Frontal cortex (tissue), 4 donors: ENCODE data around the gene CDK13. TPM values are rescaled to one million over a fixed set of nuclear protein-coding genes. Genes with fewer than 3 reads are reported as not detected.
"Not testable (repeated sequence)": the region's sequence is repeated elsewhere in the genome, so short reads cannot be mapped to it uniquely, and the experiment has no call there.

Experiments used
- DNase-seq, 2 donors: peaks; one replicate each; pipeline ENCODE4 v3.0.0; 2012; ENCODE audit warnings: low spot score in 2 of 2
- FAIRE-seq: peaks from 2 replicates; lab custom pipeline; 2012; peaks lifted over from hg19 to GRCh38; lab: Jason Lieb, UNC
- small RNA-seq: library from RNA; depleted of rRNA; stranded (forward); fragments of <200 nt; gene quantifications from one replicate; pipeline ENCODE3, GENCODE V24; 2014
- total RNA-seq: library from RNA; depleted of rRNA; stranded (reverse); fragments of >200 nt; gene quantifications from one replicate; pipeline ENCODE4 v1.2.3, GENCODE V29; 2014
- donor health status: control.
- donor health status: control.
- donor health status: control.

CDK13 gene
- total RNA-seq, 1 donor from 2014 or later = 133 TPM

DNA sequence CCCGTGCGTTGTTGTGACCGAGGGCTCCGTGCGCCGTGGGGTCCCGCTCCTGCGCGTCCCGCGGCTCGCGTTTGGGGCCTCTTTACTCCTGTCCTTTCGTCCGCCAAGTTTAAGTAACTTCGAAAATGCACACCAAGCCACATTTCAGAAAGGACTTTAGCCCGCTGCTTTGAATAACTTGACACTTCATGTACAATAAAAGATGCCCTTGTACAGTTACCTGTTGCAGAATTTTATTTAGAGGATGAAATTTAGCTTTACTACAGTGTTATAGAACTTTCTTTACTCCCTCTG lies 185.2 kb downstream of the CDK13 start:
- FAIRE-seq (no peak), DNase-seq (no peak)

DNA sequence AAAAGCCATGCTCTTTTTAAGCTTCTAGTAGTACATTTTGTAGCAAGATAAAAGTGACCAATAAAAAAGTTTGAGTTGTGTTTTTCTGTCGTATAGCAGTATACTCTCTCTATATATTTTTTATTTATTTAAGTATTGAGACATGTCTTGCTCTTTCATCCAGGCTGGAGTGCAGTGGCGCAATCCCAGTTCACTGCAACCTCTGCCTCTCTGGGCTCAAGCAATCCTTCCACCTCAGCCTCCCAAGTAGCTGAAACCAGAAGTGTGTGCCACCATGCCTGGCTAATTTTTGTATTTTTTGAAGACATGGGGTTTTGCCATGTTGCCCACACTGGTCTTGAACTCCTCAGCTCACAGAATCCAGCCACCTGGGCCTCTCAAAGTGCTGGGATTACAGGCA lies 187.5 kb downstream of the CDK13 start:
- no peak for FAIRE-seq
- no peak for DNase-seq

- DNase-seq (no peak), FAIRE-seq (no peak)
These were observed 188.9 kb downstream of the CDK13 start for GRCh38 chr7:40138973-40139372.

GRCh38 chr7:40139891-40140290 lies 189.8 kb downstream of the CDK13 start:
- DNase-seq, FAIRE-seq: not testable (repeated sequence)

DNA sequence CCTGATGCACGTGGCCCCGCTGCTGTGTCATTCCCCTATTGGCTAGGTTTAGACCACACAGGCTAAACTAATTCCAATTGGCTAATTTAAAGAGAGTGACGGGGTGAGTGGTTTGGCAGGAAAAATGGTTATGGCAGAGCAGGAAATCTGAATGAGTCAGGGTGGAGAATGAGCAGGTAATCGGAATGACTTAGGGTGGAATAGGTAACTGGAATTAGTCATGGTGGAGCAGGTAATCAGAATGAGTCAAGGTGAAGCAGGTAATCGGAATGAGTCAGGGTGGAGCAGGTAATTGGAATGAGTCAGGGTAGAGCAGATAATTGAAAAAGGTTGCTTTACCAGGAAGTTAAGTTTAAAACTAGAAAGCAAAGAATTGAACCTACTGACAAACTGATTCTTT lies 191.9 kb downstream of the CDK13 start:
- FAIRE-seq, DNase-seq: not testable (repeated sequence)

- not testable (repeated sequence) for FAIRE-seq
These were observed 195.6 kb downstream of the CDK13 start for GRCh38 chr7:40145596-40146130.

DNA sequence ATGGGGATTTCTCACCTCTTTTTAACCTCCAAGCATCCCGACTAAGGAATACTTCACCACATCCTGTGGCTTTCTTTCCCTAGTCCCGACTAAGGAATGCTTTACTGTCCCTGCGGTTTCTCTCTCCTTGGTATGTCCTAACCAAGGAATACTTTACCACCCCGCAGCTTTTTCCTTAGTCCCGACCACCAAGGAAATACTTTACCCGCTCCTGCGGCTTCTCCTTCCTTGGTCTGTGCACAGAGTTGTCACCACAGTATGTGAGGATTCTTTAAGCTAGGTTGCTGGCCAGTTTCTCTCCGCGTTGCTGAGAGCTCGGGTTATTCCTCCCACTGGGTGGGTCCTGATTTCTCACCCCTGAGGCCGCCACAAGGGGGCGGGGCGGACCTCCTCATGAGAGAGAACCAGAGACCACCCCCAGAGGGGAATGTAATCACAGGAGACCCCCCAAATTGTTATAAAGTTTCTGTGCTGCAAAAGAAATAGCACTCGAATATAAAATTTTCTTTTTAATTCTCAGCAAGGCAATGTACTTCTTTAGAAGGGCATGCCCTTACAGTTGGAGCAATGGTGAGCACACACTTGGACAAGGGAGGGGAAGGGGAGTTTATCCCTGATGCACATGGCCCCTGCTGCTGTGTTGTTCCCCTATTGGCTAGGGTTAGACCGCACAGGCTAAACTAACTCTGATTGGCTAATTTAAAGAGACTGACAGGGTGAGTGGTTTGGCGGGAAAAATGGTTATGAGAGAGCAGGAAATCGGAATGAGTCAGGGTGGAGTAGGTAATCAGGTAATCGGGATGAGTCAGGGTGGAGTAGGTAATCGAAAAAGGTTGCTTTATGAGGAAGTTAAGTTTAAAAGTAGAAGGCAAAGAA lies 197.6 kb downstream of the CDK13 start:
- DNase-seq (no peak), FAIRE-seq (no peak)

More at GRCh38 chr7:40145596-40146130, 195.6 kb downstream of the CDK13 start:
- not testable (repeated sequence) for DNase-seq

GRCh38 chr7:40148247-40148580 lies 198.2 kb downstream of the CDK13 start:
- not testable (repeated sequence) for FAIRE-seq

GRCh38 chr7:40148671-40149070 lies 198.6 kb downstream of the CDK13 start:
- no peak for DNase-seq
- FAIRE-seq = no peak

More at GRCh38 chr7:40148247-40148580, 198.2 kb downstream of the CDK13 start:
- DNase-seq = not testable (repeated sequence)

Small RNA genes lying within 50 kb of the gene (small RNA-seq; reads per million reads assigned to genes)
- gene AC006023.1 = not detected
- not detected for gene AC006023.2

Other genes with a start within 250 kb of the CDK13 start
- 6.9 TPM for gene MPLKIP, start 184.4 kb downstream of the CDK13 start, total RNA-seq
- gene SUGCT, start 184.7 kb downstream of the CDK13 start, total RNA-seq = 1.2 TPM